HG03469 (cell line): ENCODE results near the gene KRT12.
"Not testable (repeated sequence)": the region's sequence is repeated elsewhere in the genome, so short reads cannot be mapped to it uniquely, and the experiment has no call there.

Experiments
- ATAC-seq: cut with Tn5 transposase; IDR thresholded peaks from one replicate; pipeline ENCODE4 v1.9.1; 2021; ENCODE audit warnings: mild to moderate bottlenecking, moderate library complexity, moderate number of reproducible peaks; ENCODE audit not compliant: unreplicated experiment

The KRT12 gene

GRCh38 chr17:40818733-40819527, 48.1 kb downstream of the KRT12 start:
- no peak for ATAC-seq

GRCh38 chr17:40818343-40818732, 48.7 kb downstream of the KRT12 start:
- no peak for ATAC-seq

- no peak for ATAC-seq
Measured at GRCh38 chr17:40817103-40817682, 49.8 kb downstream of the KRT12 start.

- no peak for ATAC-seq
Measured at GRCh38 chr17:40816569-40816968, 50.5 kb downstream of the KRT12 start.

GRCh38 chr17:40815381-40815780, 51.6 kb downstream of the KRT12 start:
- ATAC-seq, result no peak

GRCh38 chr17:40814657-40815056, 52.4 kb downstream of the KRT12 start:
- not testable (repeated sequence) for ATAC-seq

GRCh38 chr17:40813804-40814203, 53.2 kb downstream of the KRT12 start:
- no peak for ATAC-seq

GRCh38 chr17:40812639-40813038, 54.4 kb downstream of the KRT12 start:
- ATAC-seq, result no peak
